Activated CD4-positive, CD25-positive, alpha-beta regulatory T cell treated with anti-CD3 and anti-CD28 coated beads, Interleukin-2, amount 50 U/mL, for 24 hours (primary cell): ENCODE measurements around the gene DEPDC1.
"Not testable (repeated sequence)": the region's sequence is repeated elsewhere in the genome, so short reads cannot be mapped to it uniquely, and the experiment has no call there.

Source experiments
- ATAC-seq, 2 donors: fragments of 150-1000 bp; cut with Tn5 transposase; one replicate each; pipeline ENCODE4 v1.10.0; 2021; ENCODE audit warnings: mild to moderate bottlenecking in 1 of 2, moderate library complexity in 1 of 2

The DEPDC1 gene

DNA sequence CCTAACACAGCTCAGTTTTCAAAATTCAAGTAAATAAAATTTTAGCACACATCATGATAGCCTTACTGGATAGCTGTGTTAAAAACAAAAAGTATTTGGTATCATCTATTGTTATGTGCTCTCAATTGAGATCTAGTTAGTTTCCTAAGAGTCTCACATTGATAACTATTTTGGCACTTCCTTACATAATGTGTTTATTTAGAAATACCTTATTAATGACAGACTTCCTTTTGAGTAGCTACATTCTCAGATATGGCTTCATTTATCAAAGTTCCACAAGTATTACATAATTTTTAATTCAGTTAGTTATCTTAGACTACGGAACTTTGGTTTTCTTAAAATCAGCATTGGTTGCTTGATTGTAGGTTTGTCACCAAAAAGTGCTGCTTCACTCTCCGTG lies 20.3 kb downstream of the DEPDC1 start:
- not testable (repeated sequence) for ATAC-seq

- no peak for ATAC-seq
These were observed 23.8 kb downstream of the DEPDC1 start for GRCh38 chr1:68473060-68473459.

GRCh38 chr1:68470388-68470970 lies 26.4 kb downstream of the DEPDC1 start:
- no peak for ATAC-seq

DNA sequence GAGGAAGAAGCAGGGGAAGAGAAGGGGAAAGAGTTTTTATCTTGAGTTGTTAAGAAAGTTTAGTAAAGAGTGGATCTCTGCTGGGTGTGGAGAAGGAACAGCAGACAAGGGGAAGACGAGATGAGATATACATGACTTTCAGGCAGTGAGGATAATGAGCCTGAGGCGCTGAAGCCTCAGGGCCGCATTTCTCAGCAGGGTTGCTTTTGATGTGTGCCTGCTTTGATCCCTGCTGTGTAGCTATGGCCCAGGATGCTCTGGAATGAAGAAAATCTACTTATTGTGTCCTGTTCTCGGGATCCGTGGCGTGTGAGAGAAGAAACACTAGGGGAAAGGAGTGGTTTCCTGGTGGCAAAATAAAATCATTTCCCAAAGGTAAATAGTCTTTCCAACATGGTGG lies 32.0 kb downstream of the DEPDC1 start:
- ATAC-seq, result no peak

DNA sequence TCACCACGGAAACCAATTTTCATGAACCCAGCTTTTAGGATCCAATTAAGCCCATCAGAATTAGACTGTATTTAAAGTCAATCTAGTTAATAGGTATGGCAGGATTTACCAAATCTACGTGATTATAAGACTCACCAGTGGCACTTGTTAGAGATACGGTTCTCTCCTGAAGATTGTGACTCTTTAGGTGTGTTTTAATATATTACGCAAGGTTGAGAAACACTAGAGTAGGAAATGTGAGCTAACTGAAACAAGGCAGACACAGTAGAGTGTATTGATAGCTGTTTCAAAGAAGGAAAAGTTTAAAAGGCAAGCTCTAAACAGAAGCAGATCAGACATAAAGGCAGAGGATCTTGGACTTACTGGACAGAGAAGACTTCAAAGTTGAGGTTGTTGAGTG lies 35.9 kb downstream of the DEPDC1 start:
- ATAC-seq, result no peak

DNA sequence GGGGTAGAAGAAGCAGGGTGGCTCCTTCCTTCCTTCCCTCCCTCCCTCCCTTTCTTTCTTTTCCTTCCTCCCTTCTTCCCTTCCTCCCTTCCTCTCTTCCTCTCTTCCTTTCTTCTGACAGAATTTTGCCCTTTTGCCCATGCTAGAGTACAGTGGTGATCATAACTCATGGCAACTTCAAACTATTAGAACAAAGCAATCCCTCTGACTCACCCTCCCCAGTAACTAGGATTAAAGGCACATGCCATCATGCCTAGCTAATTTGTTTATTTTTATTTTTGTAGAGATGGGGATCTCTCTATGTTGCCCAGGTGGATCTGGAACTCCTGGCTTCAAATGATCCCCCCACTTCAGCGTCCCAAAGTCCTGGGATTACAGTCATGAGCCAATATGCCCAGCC lies 37.1 kb downstream of the DEPDC1 start:
- no peak for ATAC-seq

DNA sequence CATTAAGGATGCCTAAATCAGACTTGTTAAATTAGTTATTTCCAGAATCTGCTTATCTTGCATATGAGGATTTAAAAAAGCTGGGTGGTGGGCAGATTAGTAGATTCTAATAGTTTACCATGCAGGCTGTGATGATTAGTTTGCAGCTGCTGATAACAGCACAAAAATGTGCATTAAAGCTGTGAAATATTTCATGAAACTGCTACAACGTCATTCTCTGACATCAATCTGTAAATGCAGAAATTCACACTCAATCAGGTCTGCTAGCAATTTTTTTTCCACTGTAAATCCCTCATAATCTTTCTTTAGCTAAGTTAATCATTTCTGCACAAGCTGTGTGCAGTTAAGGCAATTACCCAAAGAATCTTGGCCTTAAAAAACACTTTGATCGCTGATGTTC lies 37.8 kb downstream of the DEPDC1 start:
- ATAC-seq, result no peak

- no peak for ATAC-seq
These were observed 40.7 kb downstream of the DEPDC1 start for GRCh38 chr1:68456202-68456601.

GRCh38 chr1:68454534-68454933 lies 42.3 kb downstream of the DEPDC1 start:
- no peak for ATAC-seq

DNA sequence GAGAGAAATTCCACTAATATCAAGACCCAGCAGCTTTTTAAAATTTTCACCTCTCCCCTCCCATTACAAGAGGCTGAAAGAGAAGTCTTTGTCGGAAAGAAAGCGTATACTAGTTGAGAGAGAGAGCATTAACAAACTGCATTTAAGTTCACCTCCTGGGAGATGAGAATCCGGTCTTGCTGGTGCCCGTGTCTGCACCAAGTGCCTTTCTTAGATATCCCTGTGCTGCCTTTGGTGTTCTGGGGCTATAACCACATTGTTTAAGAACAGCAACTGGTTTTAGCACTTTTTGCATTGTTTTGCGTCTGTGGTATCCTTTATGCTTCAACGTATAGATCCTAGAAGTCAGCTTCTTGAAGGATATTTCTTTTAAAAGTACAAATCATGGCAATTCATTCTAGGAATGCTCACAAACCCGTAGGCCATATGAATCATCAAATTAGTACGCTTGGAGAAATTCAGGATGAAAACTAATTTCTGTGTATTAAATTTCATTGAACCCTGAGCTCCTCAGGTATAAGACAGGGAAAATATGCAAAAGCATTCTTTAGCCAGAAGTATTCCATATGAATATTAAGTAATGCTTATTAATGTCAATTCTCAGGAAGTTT lies 43.7 kb downstream of the DEPDC1 start:
- ATAC-seq, result no peak

DNA sequence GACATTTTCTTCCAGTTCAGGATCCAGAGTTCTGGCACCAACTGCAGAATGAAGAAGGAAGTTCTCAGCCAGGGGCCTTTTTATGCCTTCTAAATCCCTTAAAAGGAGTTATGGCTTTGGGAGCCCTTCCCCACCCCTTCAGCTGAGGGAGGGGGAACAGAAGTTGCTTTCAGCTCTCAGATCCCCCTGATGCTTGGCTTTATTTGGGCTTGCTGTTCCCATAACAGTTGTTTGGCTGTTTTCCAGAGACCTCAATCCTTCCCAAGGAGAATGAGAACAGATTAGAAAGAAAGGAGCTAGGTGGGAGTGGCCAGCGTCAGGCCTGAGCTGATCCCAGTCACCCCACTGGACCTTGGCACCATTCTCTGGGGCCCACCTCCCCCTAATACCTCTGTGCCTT lies 47.0 kb downstream of the DEPDC1 start, which contains the start of gene RPE65:
RPE65 (minus strand) TSS at position 54 of the 400 bp plus-strand sequence; CDS start at position 5, 49 bp downstream.
- no peak for ATAC-seq

DNA sequence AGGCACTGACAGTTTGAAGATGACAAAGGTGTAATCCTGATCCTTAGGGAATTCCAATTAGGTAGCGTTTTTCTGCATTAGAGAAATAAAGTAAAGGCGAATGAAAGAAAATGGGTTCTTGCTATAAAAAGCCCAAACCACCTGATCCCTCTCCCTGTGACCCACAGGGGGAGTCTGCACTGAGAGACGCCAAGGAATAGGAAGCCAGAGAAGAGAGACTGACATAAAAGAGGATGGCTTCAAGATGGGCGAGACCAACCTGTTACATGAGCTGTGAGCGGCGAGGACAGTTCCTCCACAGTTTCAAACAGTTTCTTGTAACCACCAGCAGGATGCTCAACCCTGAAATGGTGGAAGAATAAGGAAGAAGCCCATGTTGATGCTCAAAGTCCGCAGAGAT lies 48.5 kb downstream of the DEPDC1 start:
- no peak for ATAC-seq

DNA sequence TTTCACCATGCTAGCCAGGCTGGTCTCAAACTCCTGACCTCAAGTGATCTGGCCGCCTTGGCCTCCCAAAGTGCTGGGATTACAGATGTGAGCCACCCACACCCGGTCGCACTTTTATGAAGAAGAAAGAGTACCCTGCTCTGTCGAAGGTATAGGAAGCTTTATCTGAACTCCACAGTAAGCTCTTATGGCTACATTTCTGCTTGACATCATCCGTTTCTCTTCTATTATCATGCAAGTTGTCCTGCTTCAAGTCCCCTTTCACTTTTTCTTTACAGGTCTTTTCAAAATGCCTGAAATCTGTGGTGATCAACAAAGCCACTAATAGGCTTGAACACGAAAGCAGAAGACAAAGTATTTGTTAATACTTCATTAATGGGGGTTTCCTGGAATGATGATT lies 51.2 kb downstream of the DEPDC1 start:
- no peak for ATAC-seq

DNA sequence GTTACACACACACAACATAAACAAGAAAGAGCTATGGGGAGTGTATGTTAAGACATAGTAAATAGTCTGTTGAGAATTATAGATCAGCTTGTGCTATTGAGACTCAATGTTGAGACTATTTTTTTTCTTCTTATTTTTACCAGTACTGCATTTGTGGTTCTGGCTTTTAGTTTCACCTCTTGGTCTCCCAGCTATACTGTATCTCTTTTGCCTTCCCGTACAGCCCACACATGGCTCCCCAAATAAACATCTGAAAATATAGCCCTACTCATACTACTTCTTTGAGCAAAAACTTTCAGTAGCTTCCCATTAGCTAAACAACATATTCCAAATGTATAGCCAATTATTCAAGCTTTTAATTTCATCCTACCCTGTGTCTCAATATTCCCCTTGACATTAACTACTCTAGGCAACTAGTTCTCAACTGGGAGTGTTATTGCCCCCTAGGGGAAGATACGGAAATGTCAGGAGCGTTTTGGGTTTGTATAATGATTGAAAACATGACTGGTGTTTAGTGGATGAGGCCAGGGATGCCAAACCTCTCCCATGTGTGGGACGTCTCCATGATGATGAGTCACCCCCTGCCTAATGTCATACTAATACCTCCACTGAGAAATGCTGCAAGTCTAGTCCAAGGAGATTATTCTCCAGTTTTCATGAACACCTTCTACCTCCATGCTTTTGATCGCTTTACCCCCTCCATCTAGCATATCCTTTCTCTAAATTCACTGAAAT lies 53.9 kb downstream of the DEPDC1 start:
- ATAC-seq, result no peak

- ATAC-seq, result no peak
These were observed 54.9 kb downstream of the DEPDC1 start for GRCh38 chr1:68442006-68442405.

DNA sequence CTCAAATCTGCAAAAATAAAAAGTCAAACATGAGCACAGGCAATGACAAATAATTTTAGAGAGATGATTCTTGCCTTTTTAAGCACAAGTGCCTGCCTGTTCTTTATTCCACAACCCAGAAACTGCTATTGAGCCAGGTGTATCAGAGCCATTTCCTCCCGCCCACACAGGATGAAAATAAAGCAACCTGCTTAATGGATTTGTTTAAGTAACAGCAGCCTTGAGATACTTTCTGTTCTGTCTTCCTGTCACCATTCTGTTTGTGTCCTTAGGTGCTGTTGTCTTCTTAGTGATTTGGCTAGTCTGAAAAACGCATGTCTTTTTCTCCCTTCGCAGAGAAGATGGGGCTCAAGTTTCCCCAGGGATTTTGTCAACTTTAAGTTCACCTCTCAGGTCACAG lies 58.6 kb downstream of the DEPDC1 start:
- no peak for ATAC-seq

DNA sequence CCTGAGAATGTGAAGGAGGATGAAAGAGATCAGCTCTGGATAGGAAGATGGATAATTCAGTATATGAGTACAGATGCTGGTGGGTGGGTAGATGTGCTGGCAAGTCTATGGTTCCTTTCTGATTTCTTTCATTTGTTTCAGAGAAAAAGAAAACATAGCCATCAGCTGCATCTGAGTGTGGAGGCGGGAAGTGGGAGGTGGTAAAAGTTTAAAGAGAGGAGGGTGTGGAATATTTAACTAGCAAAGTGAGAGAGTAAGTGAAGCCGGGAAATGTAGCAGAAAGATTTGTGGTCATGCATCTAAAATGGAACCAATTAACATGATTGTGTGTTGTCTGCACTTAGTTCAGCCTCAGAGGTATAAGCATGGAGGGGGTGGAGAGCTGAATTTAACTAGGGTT lies 63.5 kb downstream of the DEPDC1 start:
- ATAC-seq, result no peak

DNA sequence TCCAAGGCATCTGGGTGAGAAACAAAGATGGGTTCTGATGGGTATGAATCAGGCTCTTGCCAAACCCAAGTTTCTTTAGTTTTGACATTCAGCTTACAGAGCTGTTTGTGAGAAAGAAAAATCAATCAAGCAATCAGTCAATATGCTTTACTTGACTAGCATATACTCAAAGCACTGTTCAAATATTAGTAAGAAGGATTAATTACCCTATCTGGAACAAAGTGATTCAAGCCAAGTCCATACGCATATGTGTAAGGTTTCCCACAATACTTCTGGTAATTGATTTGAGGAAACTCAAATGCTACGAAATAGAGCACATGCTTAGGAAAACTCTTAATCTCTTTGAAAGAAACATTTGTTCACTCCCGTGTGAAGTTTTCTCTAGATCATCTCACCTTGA lies 65.8 kb downstream of the DEPDC1 start:
- no peak for ATAC-seq

DNA sequence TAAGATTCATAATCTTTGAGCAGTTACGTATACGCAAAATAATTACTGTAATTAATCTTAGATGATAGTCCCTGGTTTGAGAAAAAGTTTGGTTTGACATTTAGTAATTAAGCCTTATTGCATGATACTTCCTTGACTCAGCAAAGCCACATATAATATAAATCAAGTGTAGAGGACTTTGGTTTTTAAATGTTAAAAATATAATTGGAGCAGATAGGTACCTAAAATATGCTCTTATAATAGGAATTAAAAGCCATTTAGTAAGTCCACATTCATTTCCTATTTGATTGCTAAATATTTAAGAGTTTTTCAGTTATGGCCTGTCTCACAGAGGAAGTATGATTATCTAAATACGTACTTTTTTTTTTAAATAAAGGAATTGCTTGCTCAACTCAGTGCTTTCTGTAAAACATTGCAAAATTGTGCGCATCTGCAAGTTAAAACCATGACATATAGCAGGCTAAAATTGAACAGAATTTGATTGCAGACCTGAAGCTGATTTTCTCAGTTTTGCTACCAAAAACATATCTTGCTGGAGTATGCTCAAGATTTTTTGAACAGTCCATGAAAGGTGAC lies 67.6 kb downstream of the DEPDC1 start:
- no peak for ATAC-seq

- no peak for ATAC-seq
These were observed 70.3 kb downstream of the DEPDC1 start for GRCh38 chr1:68426594-68426993.
